Pancreas (tissue), 10 donors: Measurements from ENCODE around the gene HSD11B1L. TPM values are rescaled to one million over a fixed set of nuclear protein-coding genes. Genes with fewer than 3 reads are reported as not detected.

Experiments
- ATAC-seq, 4 donors: fragments of 200-7000 bp; cut with Tn5 transposase; one replicate each; pipeline versions ENCODE4 v1.8.0 to v1.9.1; 2020; ENCODE audit warnings: mild to moderate bottlenecking in 4 of 4, moderate library complexity in 4 of 4
- DNase-seq, 6 donors: peaks; one replicate each; pipeline ENCODE4 v3.0.0-alpha.2; 2020
- FAIRE-seq: peaks from 2 replicates; lab custom pipeline; 2012; peaks lifted over from hg19 to GRCh38; lab: Jason Lieb, UNC
- H3K27ac ChIP-seq, 4 donors: fragments of 200-600 bp; sonication (generic); 1 replicate in 3 of 4; 2 replicates in 1 of 4; pipeline versions ENCODE4 v1.5.0 to v1.8.0; 2020
- H3K27me3 ChIP-seq, 4 donors: fragments of 200-600 bp; one replicate each; pipeline ENCODE4 v1.8.0; 2021
- H3K36me3 ChIP-seq, 3 donors: fragments of 200-600 bp; sonication (generic) in 1 of 3; one replicate each; pipeline versions ENCODE4 v1.5.0 to v1.8.0; 2020 to 2021
- H3K4me1 ChIP-seq, 3 donors: fragments of 200-600 bp; one replicate each; pipeline ENCODE4 v1.8.0; 2021
- H3K4me3 ChIP-seq, 4 donors: fragments of 200-600 bp; sonication (generic) in 2 of 4; one replicate each; pipeline versions ENCODE4 v1.5.0 to v1.8.0; 2020 to 2021
- H3K9me3 ChIP-seq, 4 donors: fragments of 200-600 bp; one replicate each; pipeline ENCODE4 v1.8.0; 2021
- CTCF ChIP-seq, 4 donors: fragments of 200-600 bp; sonication (generic) in 3 of 4; IDR thresholded peaks; one replicate each; pipeline versions ENCODE4 v1.5.0 to v1.8.0; 2021; ENCODE audit warnings: antibody characterized with exemption in 4 of 4
- WGBS, 2 donors: extraction: QIAGEN DNeasy Blood & Tissue Kit; methylation state at CpG; one replicate each; pipeline ENCODE4 v1.1.7; 2013; 5-methylcytosine and 5-hydroxymethylcytosine counted together
- intact Hi-C, 3 donors: fragments of 100-400 bp; cut with DNase I; formaldehyde crosslinking; loops; one replicate each; pipeline versions ENCODE4 v1.11.1 to v1.14.2; 2022
- polyA plus RNA-seq, 2 donors: library from polyadenylated mRNA; stranded (reverse); fragments of 200-250 nt; gene quantifications; one replicate each; pipeline ENCODE4 v1.2.3, GENCODE V29; 2013
- total RNA-seq, 6 donors: library from RNA; stranded (reverse); fragmentation: NEBNext Ultra II Directional in 4 of 6; extraction: Animal tissue kit (Norgen Biotek cat#: 25700) in 4 of 6; gene quantifications; one replicate each; pipeline versions ENCODE4 v1.2.1 to v1.2.4, GENCODE V29; 2021 to 2023
- donor health status: healthy with polysubstance abuse.
- donor health status: DM: no; HTN: no; CAD: no; lungs with moderate emphysema.
- donor health status: DM: no; HTN: no; CAD: no.
- donor health status: control.
- donor health status: control.
- donor health status: Bipolar disorder and iron deficiency.
- donor health status: DM: yes; HTN: yes; CAD: no.
- donor health status: DM: no; HTN: no; CAD: no.
- donor health status: DM: no; HTN: no; CAD: no.
- donor health status: DM: yes; HTN: yes; CAD: no.

Gene HSD11B1L
- total and polyA plus RNA-seq, 8 donors: 2.1 to 16.9 (median 3.9) TPM

DNA sequence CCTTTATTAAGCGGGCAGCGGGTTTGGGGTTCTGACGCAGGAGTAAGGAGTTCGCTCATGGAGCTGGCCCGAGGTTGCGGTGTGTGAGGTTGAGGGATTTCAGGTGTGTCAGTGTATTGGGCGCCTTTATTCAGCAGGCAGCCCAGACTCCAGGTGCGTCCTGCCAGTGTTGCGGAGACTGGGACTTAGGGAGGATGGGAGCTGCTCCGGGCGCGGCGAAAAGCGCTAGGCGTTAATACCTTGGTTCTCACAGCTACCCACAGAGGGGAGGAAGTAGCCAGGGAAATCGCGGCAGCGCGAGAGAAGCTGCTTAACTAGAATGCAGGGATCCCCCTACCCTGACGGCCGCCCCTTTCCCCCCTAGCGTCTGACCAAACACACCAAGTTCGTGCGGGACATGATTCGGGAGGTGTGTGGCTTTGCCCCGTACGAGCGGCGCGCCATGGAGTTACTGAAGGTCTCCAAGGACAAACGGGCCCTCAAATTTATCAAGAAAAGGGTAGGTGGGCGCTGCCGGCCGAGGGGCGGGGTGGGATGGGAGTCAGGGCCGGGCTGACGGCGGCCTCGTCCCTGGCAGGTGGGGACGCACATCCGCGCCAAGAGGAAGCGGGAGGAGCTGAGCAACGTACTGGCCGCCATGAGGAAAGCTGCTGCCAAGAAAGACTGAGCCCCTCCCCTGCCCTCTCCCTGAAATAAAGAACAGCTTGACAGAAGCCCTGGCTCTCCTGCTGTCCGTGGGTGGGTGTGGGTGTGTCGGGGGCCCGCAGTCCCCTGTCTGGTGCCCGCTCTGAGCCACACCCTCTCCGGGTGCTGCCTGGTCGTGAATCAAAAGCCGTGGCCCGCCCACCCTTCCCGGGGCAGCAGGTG is 10.4 kb downstream of the HSD11B1L start:
- H3K27ac ChIP-seq: peak overlapping the region; percentile 79 to 84 (median 84)
- H3K4me3 ChIP-seq: peak overlapping the region; percentile 76 to 92 (median 84)
- FAIRE-seq: no peak
- H3K27me3 ChIP-seq: no peaks in the 10 kb centered on the region
- no peak for TF ChIP-seq CTCF (IDR thresholded peaks at IDR 0.05)
- WGBS, 2 donors: 1 to 2% methylated on average over 54 of the region's 54 CpGs
- DNase-seq: peak; percentile 53 to 88 (median 74)
- ATAC-seq: peak; percentile 2 to 27 (median 11)
- no peaks in the 10 kb centered on the region for H3K9me3 ChIP-seq
- peaks cover 0 to 42% (median 33%) of the 10 kb centered on the region in 3 donors for H3K36me3 ChIP-seq
- intact Hi-C loops: no loop called here
- peaks cover 3 to 7% (median 6%) of the 10 kb centered on the region in 3 donors for H3K4me1 ChIP-seq

- Histone ChIP-seq H3K27ac (peak overlapping the region in 3 of 4 donors; percentile 79 to 84 (median 83)), H3K36me3 (peaks cover 0 to 51% (median 33%) of the 10 kb centered on the region in 3 donors), H3K9me3 (no peaks in the 10 kb centered on the region), H3K4me1 (peaks cover 3 to 7% (median 6%) of the 10 kb centered on the region in 3 donors), H3K27me3 (no peaks in the 10 kb centered on the region), H3K4me3 (peak overlapping the region in 3 of 4 donors; percentile 78 to 92 (median 90))
- WGBS, 2 donors: 44 to 50% methylated on average over 41 to 42 of the region's 42 CpGs
- no peak for TF ChIP-seq CTCF (IDR thresholded peaks at IDR 0.05)
- DNase-seq (peak in 4 of 6 donors; percentile 43 to 83 (median 64)), ATAC-seq (no peak), FAIRE-seq (no peak)
- intact Hi-C loops: no loop called here
Observed at GRCh38 chr19:5691822-5692722, 11.2 kb downstream of the HSD11B1L start.

DNA sequence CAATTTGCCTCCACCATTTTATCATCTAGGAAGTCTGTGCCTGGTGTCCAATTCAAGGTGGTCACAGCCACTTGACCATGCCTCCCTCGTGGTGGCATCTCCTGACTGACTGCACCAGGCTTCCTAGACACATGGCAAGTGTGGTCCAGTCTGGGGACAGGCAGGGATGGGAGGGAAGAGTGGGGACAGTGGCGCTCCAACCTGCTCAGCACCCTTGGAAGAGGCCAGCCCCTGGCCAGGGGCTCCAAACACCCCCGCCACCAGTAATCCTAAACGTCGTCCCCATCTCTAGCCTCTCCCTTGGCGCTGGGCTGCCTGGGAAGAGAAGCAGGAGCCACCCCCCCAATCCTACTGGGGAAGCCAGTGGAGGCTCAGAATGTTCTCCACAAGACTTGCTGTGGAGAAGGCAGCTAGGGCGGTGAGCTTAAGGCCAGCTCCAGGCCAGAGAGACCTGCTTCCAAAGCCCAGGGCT is 11.9 kb downstream of the HSD11B1L start:
- Histone ChIP-seq H3K36me3 (peaks cover 0 to 51% (median 33%) of the 10 kb centered on the region in 3 donors), H3K27me3 (no peaks in the 10 kb centered on the region), H3K4me1 (peaks cover 0 to 7% (median 6%) of the 10 kb centered on the region in 3 donors), H3K9me3 (no peaks in the 10 kb centered on the region), H3K4me3 (no peak overlapping the region), H3K27ac (no peak overlapping the region)
- 77 to 81% methylated on average over 7 of the region's 7 CpGs for WGBS, 2 donors
- DNase-seq (peak in 1 of 6 donors; percentile 20), FAIRE-seq (no peak), ATAC-seq (no peak)
- no peak for TF ChIP-seq CTCF (IDR thresholded peaks at IDR 0.05)
- intact Hi-C loops: no loop called here

DNA sequence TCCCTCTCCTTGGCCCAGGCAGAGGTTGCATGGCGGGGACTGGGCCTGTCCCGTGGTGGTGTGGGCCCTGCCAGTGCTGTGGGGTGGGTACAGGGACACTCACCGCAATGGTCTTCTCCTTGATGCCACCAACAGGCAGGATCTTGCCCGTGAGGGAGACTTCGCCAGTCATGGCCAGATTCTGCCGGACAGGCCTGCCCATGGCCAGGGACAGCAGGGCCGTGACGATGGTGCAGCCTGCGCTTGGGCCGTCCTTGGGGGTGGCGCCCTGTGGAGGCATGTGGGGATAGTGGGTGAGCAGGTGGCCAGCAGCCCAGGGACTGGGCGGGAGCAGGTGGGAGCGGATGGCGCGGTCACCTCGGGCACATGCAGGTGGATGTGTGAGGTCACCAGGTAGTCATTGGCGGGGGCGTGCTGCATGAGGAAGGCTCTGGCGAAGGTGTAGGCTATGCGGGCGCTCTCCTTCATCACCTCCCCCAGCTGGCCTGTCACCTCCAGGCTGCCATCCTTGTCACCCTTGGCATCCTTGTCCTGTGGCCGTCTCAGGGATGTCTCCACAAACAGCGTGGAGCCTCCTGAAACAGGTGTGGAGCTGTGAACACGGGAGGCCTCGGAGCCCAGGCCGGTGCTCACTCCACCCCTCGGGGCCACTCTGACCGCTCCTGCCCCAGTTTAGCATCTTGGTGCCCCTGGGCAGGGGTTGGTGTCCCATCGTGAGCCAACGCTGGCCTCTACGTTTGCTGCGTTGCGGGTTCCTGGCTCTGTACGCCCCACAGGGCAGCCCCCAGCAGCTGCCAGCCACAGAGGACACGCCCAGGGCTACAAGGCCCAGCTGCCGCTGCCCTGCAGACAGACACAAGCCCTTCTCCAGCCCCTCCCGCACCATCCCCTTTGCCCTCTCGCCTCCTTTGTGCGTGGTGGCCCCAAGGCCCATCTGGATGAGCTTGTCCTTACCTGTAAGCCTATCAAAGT is 12.7 kb downstream of the HSD11B1L start:
- Histone ChIP-seq H3K27me3 (no peaks in the 10 kb centered on the region), H3K27ac (no peak overlapping the region), H3K9me3 (no peaks in the 10 kb centered on the region), H3K4me1 (peaks cover 0 to 7% (median 6%) of the 10 kb centered on the region in 3 donors), H3K4me3 (no peak overlapping the region), H3K36me3 (peaks cover 0 to 53% (median 39%) of the 10 kb centered on the region in 3 donors)
- intact Hi-C loops: no loop called here
- TF ChIP-seq CTCF (IDR thresholded peaks at IDR 0.05): no peak
- WGBS, 2 donors: 90 to 92% methylated on average over 34 to 37 of the region's 39 CpGs
- DNase-seq (peak in 4 of 6 donors; percentile 28 to 84 (median 59)), ATAC-seq (no peak), FAIRE-seq (no peak)
